GM23338 (cell line): Measurements from ENCODE around the gene GRAMD1A. TPM values are rescaled to one million over a fixed set of nuclear protein-coding genes. Genes with fewer than 3 reads are reported as not detected.

ENCODE experiments used
- ATAC-seq: fragments of 200-7000 bp; cut with Tn5 transposase; 3 replicates; pipeline ENCODE4 v1.9.1; 2020
- DNase-seq: peaks from one replicate; pipeline ENCODE4 v3.0.0-alpha.2; 2015; ENCODE audit warnings: low spot score
- H2AFZ ChIP-seq: fragments of 200-600 bp; sonication (generic); 2 replicates; pipeline ENCODE4 v1.8.0; 2016; ENCODE audit warnings: antibody characterized with exemption, mild to moderate bottlenecking, moderate library complexity
- H3F3A ChIP-seq: fragments of 200-600 bp; sonication (generic); replicated peaks from 2 replicates; pipeline ENCODE4 v1.8.0; 2017; ENCODE audit warnings: antibody characterized with exemption, mixed run types, low read depth
- H3K27ac ChIP-seq: fragments of 200-600 bp; sonication (generic); 2 replicates; pipeline ENCODE4 v1.6.1; 2016; ENCODE audit warnings: low read depth
- H3K27me3 ChIP-seq: fragments of 200-600 bp; sonication (generic); 2 replicates; pipeline ENCODE4 v1.8.0; 2016; ENCODE audit warnings: mild to moderate bottlenecking, mixed run types, moderate library complexity; ENCODE audit not compliant: insufficient read depth
- H3K36me3 ChIP-seq: fragments of 200-600 bp; sonication (generic); 2 replicates; pipeline ENCODE4 v1.8.0; 2016; ENCODE audit warnings: mild to moderate bottlenecking; ENCODE audit not compliant: insufficient read depth
- H3K4me1 ChIP-seq: fragments of 200-600 bp; sonication (generic); 2 replicates; pipeline ENCODE4 v1.8.0; 2016; ENCODE audit warnings: mild to moderate bottlenecking, moderate library complexity; ENCODE audit not compliant: insufficient read depth
- H3K4me2 ChIP-seq: fragments of 200-600 bp; sonication (generic); 2 replicates; pipeline ENCODE4 v1.7.1; 2017; ENCODE audit warnings: mixed run types
- H3K4me3 ChIP-seq: fragments of 200-600 bp; sonication (generic); 2 replicates; pipeline ENCODE4 v1.6.1; 2016; ENCODE audit warnings: mixed run types
- H3K79me2 ChIP-seq: fragments of 200-600 bp; sonication (generic); replicated peaks from 2 replicates; pipeline ENCODE4 v1.8.0; 2017; ENCODE audit warnings: mild to moderate bottlenecking; ENCODE audit not compliant: insufficient read depth
- H3K9me2 ChIP-seq: fragments of 200-600 bp; sonication (generic); 2 replicates; pipeline ENCODE4 v1.8.0; 2017; ENCODE audit not compliant: insufficient read depth
- H4K20me1 ChIP-seq: fragments of 200-600 bp; sonication (generic); replicated peaks from 2 replicates; pipeline ENCODE4 v1.8.0; 2017; ENCODE audit warnings: mild to moderate bottlenecking; ENCODE audit not compliant: insufficient read depth
- H3K27ac Mint-ChIP-seq: 2 replicates; pipeline ENCODE4 v1.8.0; 2020; ENCODE audit warnings: inconsistent platforms, mild to moderate bottlenecking, moderate library complexity, mixed read lengths
- H3K27me3 Mint-ChIP-seq: 3 replicates; pipeline ENCODE4 v1.8.0; 2022; ENCODE audit warnings: low read depth, mild to moderate bottlenecking, moderate library complexity, mixed read lengths, inconsistent platforms; ENCODE audit not compliant: insufficient read depth, poor library complexity
- H3K36me3 Mint-ChIP-seq: 3 replicates; pipeline ENCODE4 v1.8.0; 2021; ENCODE audit warnings: low read depth, mild to moderate bottlenecking, inconsistent platforms, moderate library complexity, mixed read lengths
- H3K4me1 Mint-ChIP-seq: 3 replicates; pipeline ENCODE4 v1.8.0; 2020; ENCODE audit warnings: mild to moderate bottlenecking, inconsistent platforms, mixed read lengths
- H3K4me3 Mint-ChIP-seq: 3 replicates; pipeline ENCODE4 v1.8.0; 2021; ENCODE audit warnings: moderate library complexity, mild to moderate bottlenecking, inconsistent platforms, mixed read lengths
- H3K9me3 Mint-ChIP-seq: 3 replicates; pipeline ENCODE4 v1.8.0; 2020; ENCODE audit warnings: moderate library complexity, mild to moderate bottlenecking, inconsistent platforms, mixed read lengths
- CTCF ChIP-seq, 2 experiments: fragments of 200-600 bp in 1 of 2; sonication (generic) in 1 of 2; conservative IDR thresholded peaks; 2 replicates each; pipeline versions ENCODE4 v1.5.1 to v1.6.1; 2016 to 2017; ENCODE audit warnings: antibody characterized with exemption in 2 of 2, low read depth in 2 of 2, mild to moderate bottlenecking in 2 of 2, moderate library complexity in 1 of 2
- ETS1 ChIP-seq: IDR thresholded peaks from 2 replicates; pipeline ENCODE4 v1.6.1; 2016; ENCODE audit warnings: antibody characterized with exemption
- EZH2 ChIP-seq: fragments of 200-600 bp; sonication (generic); IDR thresholded peaks from one replicate; pipeline ENCODE4 v1.8.0; 2017; ENCODE audit warnings: antibody characterized with exemption, mild to moderate bottlenecking, low read depth; ENCODE audit not compliant: unreplicated experiment
- EZH2phosphoT487 ChIP-seq: fragments of 200-600 bp; sonication (generic); IDR thresholded peaks from one replicate; pipeline ENCODE4 v1.8.1; 2018; ENCODE audit warnings: antibody characterized with exemption; ENCODE audit not compliant: unreplicated experiment
- JUNB ChIP-seq: IDR thresholded peaks from one replicate; pipeline ENCODE4 v1.6.1; 2016; ENCODE audit warnings: antibody characterized with exemption; ENCODE audit not compliant: unreplicated experiment
- NANOG ChIP-seq: IDR thresholded peaks from 2 replicates; pipeline ENCODE4 v1.6.1; 2016; ENCODE audit warnings: antibody characterized with exemption, borderline replicate concordance
- POLR2AphosphoS5 ChIP-seq: IDR thresholded peaks from 2 replicates; pipeline ENCODE4 v1.6.1; 2016; ENCODE audit warnings: antibody characterized with exemption, low read depth
- REST ChIP-seq: IDR thresholded peaks from one replicate; pipeline ENCODE4 v1.6.1; 2018; ENCODE audit warnings: antibody characterized with exemption; ENCODE audit not compliant: unreplicated experiment
- STAT1 ChIP-seq: IDR thresholded peaks from one replicate; pipeline ENCODE4 v1.6.1; 2016; ENCODE audit warnings: antibody characterized with exemption; ENCODE audit not compliant: unreplicated experiment
- ZNF114 ChIP-seq: fragments of 250-450 bp; sonication (Bioruptor Pico); IDR thresholded peaks from 2 replicates; pipeline ENCODE4 v1.5.0; 2020; ENCODE audit warnings: mild to moderate bottlenecking, moderate library complexity
- ZNF331 ChIP-seq: fragments of 250-450 bp; sonication (Bioruptor Pico); IDR thresholded peaks from 2 replicates; pipeline ENCODE4 v1.5.0; 2020; ENCODE audit warnings: low read depth, mild to moderate bottlenecking, moderate library complexity
- ZNF462 ChIP-seq: fragments of 250-450 bp; sonication (Bioruptor Pico); IDR thresholded peaks from 2 replicates; pipeline ENCODE4 v1.5.0; 2020; ENCODE audit warnings: mild to moderate bottlenecking, moderate library complexity
- polyA plus RNA-seq: library from polyadenylated mRNA; unstranded; fragments of >200 nt; fragmentation: Nextera tagmentation; extraction: Ambion mirVana; gene quantifications from 2 replicates; pipeline ENCODE4 v1.2.1, GENCODE V29; 2016
- total RNA-seq: library from RNA; depleted of rRNA; stranded (reverse); fragments of >200 nt; shearing (Covaris generic); gene quantifications from 2 replicates; pipeline ENCODE4 v1.2.3, GENCODE V29; 2014

GRAMD1A gene
- total and polyA plus RNA-seq, 2 experiments from 2014 or later = 122 to 174 TPM

GRCh38 chr19:35015954-35016351, 15.8 kb downstream of the GRAMD1A start:
- Histone ChIP-seq H3K27ac (no peak overlapping the region), H4K20me1 (peaks cover 21% of the 10 kb centered on the region), H3K79me2 (no peaks in the 10 kb centered on the region), H3K27me3 (no peaks in the 10 kb centered on the region), H3K9me2 (no peaks in the 10 kb centered on the region), H3K4me1 (no peaks in the 10 kb centered on the region), H3K36me3 (peaks cover 69% of the 10 kb centered on the region), H3F3A (peaks cover 19% of the 10 kb centered on the region), H2AFZ (no peak overlapping the region), H3K4me3 (no peak overlapping the region), H3K4me2 (no peak overlapping the region)
- H3K27ac Mint-ChIP-seq = no peak overlapping the region
- ATAC-seq (no peak), DNase-seq (no peak)
- TF ChIP-seq EZH2phosphoT487 (no peak), ZNF462 (CRISPR knock-in tag) (no peak), ZNF331 (CRISPR knock-in tag) (no peak), ETS1 (no peak), REST (no peak), POLR2AphosphoS5 (no peak), ZNF114 (CRISPR knock-in tag) (no peak), JUNB (no peak), STAT1 (no peak), EZH2 (no peak), NANOG (no peak), CTCF (conservative IDR thresholded peaks at IDR 0.05; ENCODE audit: low read depth in 2 of 2) (no peak)
- peaks cover 24% of the 10 kb centered on the region for H3K27me3 Mint-ChIP-seq
- peaks cover 4% of the 10 kb centered on the region; the same call in 1 of the 3 replicates for H3K4me1 Mint-ChIP-seq
- H3K36me3 Mint-ChIP-seq = peaks cover 94% of the 10 kb centered on the region
- H3K4me3 Mint-ChIP-seq = no peak overlapping the region
- H3K9me3 Mint-ChIP-seq = no peaks in the 10 kb centered on the region; the same call in 2 of the 3 replicates
